ENCODE measurements around the gene WDR33.

WDR33 gene

GRCh38 chr2:127762846-127763245, 48.1 kb downstream of the WDR33 start:
- DNase-seq = no peak

GRCh38 chr2:127762441-127762840, 48.5 kb downstream of the WDR33 start:
- DNase-seq = no peak

- DNase-seq = no peak
These were observed 51.0 kb downstream of the WDR33 start for GRCh38 chr2:127759931-127760330.

- no peak for DNase-seq
These were observed 56.8 kb downstream of the WDR33 start for GRCh38 chr2:127754186-127754585.

- DNase-seq = no peak
These were observed 57.6 kb downstream of the WDR33 start for GRCh38 chr2:127753374-127753773.

- DNase-seq = peak; percentile 14 to 58 (median 42)
These were observed 61.4 kb downstream of the WDR33 start for GRCh38 chr2:127749537-127749936.

GRCh38 chr2:127747621-127748020, 63.4 kb downstream of the WDR33 start:
- DNase-seq = no peak

GRCh38 chr2:127743477-127744026, 67.4 kb downstream of the WDR33 start:
- no peak for DNase-seq

GRCh38 chr2:127740665-127741288, 70.2 kb downstream of the WDR33 start:
- no peak for DNase-seq

- no peak for DNase-seq
These were observed 71.2 kb downstream of the WDR33 start for GRCh38 chr2:127739800-127740199.

- DNase-seq = no peak
These were observed 73.1 kb downstream of the WDR33 start for GRCh38 chr2:127737892-127738291.

- DNase-seq = no peak
These were observed 75.2 kb downstream of the WDR33 start for GRCh38 chr2:127735537-127736399.

GRCh38 chr2:127735044-127735443, 75.9 kb downstream of the WDR33 start:
- DNase-seq = no peak

GRCh38 chr2:127733816-127734537, 77.0 kb downstream of the WDR33 start:
- DNase-seq = no peak

GRCh38 chr2:127733113-127733815, 77.7 kb downstream of the WDR33 start:
- DNase-seq = no peak

GRCh38 chr2:127726158-127726880, 84.7 kb downstream of the WDR33 start:
- DNase-seq = no peak

- no peak for DNase-seq
These were observed 88.2 kb downstream of the WDR33 start for GRCh38 chr2:127722807-127723206.

- no peak for DNase-seq
These were observed 89.0 kb downstream of the WDR33 start for GRCh38 chr2:127721978-127722355.

- DNase-seq = no peak
These were observed 89.5 kb downstream of the WDR33 start for GRCh38 chr2:127721311-127721977.

GRCh38 chr2:127719301-127720218, 91.4 kb downstream of the WDR33 start:
- DNase-seq = no peak

Measured in suppressor macrophage (primary cell).